Activated CD4-positive, alpha-beta T cell treated with anti-CD3 and anti-CD28 coated beads for 48 hours (primary cell): ENCODE data around the gene CNTNAP2.
A peak's percentile ranks its signal among the peaks of the same experiment; 100 is the strongest.

ENCODE experiments used
- DNase-seq: peaks from one replicate; pipeline ENCODE4 v3.0.0-alpha.2; 2020

The CNTNAP2 gene

GRCh38 chr7:147516391-147516790, 1399.8 kb downstream of the CNTNAP2 start:
- DNase-seq = no peak

- no peak for DNase-seq
Observed at GRCh38 chr7:147519062-147519461, 1402.5 kb downstream of the CNTNAP2 start.

GRCh38 chr7:147523056-147523455, 1406.5 kb downstream of the CNTNAP2 start:
- DNase-seq = no peak

- no peak for DNase-seq
Observed at GRCh38 chr7:147524726-147525250, 1408.2 kb downstream of the CNTNAP2 start.

- DNase-seq = no peak
Observed at GRCh38 chr7:147525325-147525724, 1408.7 kb downstream of the CNTNAP2 start.

- DNase-seq = no peak
Observed at GRCh38 chr7:147535701-147536111, 1419.1 kb downstream of the CNTNAP2 start.

- no peak for DNase-seq
Observed at GRCh38 chr7:147539685-147540084, 1423.1 kb downstream of the CNTNAP2 start.

- DNase-seq = no peak
Observed at GRCh38 chr7:147540743-147541142, 1424.1 kb downstream of the CNTNAP2 start.

GRCh38 chr7:147541261-147541660, 1424.7 kb downstream of the CNTNAP2 start:
- no peak for DNase-seq

GRCh38 chr7:147547252-147547897, 1430.8 kb downstream of the CNTNAP2 start:
- DNase-seq = peak; percentile 9

GRCh38 chr7:147556317-147556716, 1439.7 kb downstream of the CNTNAP2 start:
- no peak for DNase-seq

GRCh38 chr7:147563669-147564068, 1447.1 kb downstream of the CNTNAP2 start:
- DNase-seq = no peak

GRCh38 chr7:147564786-147565476, 1448.3 kb downstream of the CNTNAP2 start:
- no peak for DNase-seq

- DNase-seq = no peak
Observed at GRCh38 chr7:147567043-147567442, 1450.4 kb downstream of the CNTNAP2 start.

GRCh38 chr7:147569116-147569913, 1452.7 kb downstream of the CNTNAP2 start:
- DNase-seq = no peak

GRCh38 chr7:147570390-147570789, 1453.8 kb downstream of the CNTNAP2 start:
- DNase-seq = no peak

- DNase-seq = no peak
Observed at GRCh38 chr7:147571436-147572185, 1455.0 kb downstream of the CNTNAP2 start.

GRCh38 chr7:147578196-147578595, 1461.6 kb downstream of the CNTNAP2 start:
- no peak for DNase-seq

GRCh38 chr7:147579148-147579547, 1462.5 kb downstream of the CNTNAP2 start:
- no peak for DNase-seq

- DNase-seq = no peak
Observed at GRCh38 chr7:147584771-147585193, 1468.2 kb downstream of the CNTNAP2 start.

GRCh38 chr7:147586110-147586509, 1469.5 kb downstream of the CNTNAP2 start:
- DNase-seq = no peak

GRCh38 chr7:147586526-147586925, 1469.9 kb downstream of the CNTNAP2 start:
- no peak for DNase-seq
